ENCODE results near the gene B3GALT6.

The B3GALT6 gene

GRCh38 chr1:1207571-1207892 lies 24.5 kb upstream of the B3GALT6 start:
- no peak for FAIRE-seq

GRCh38 chr1:1208713-1209433 lies 23.2 kb upstream of the B3GALT6 start:
- FAIRE-seq = no peak
- TF ChIP-seq CTCF (IDR thresholded peaks at IDR 0.05; ENCODE audit: insufficient read depth, missing control alignments) = no peak
- no peak for DNase-seq (ENCODE audit: insufficient read length, low spot score)

More at GRCh38 chr1:1207571-1207892, 24.5 kb upstream of the B3GALT6 start:
- TF ChIP-seq CTCF (IDR thresholded peaks at IDR 0.05; ENCODE audit: insufficient read depth, missing control alignments) = no peak
- DNase-seq (ENCODE audit: insufficient read length, low spot score) = no peak

GRCh38 chr1:1210726-1211540 lies 21.1 kb upstream of the B3GALT6 start:
- DNase-seq (ENCODE audit: insufficient read length, low spot score) = no peak
- no peak for FAIRE-seq
- TF ChIP-seq CTCF (IDR thresholded peaks at IDR 0.05; ENCODE audit: insufficient read depth, missing control alignments) = no peak

- no peak for TF ChIP-seq CTCF (IDR thresholded peaks at IDR 0.05; ENCODE audit: insufficient read depth, missing control alignments)
- FAIRE-seq = no peak
- DNase-seq (ENCODE audit: insufficient read length, low spot score) = no peak
Observed at GRCh38 chr1:1211541-1212441, 20.2 kb upstream of the B3GALT6 start.

- TF ChIP-seq CTCF (IDR thresholded peaks at IDR 0.05; ENCODE audit: insufficient read depth, missing control alignments) = no peak
- DNase-seq (ENCODE audit: insufficient read length, low spot score) (no peak), FAIRE-seq (no peak)
Observed at GRCh38 chr1:1212780-1213344, 19.2 kb upstream of the B3GALT6 start.

GRCh38 chr1:1213345-1214265 lies 18.4 kb upstream of the B3GALT6 start, which contains the start of gene TNFRSF4:
Gene TNFRSF4, minus strand, starts transcription at chr1:1214153. Its CDS starts 26 bp downstream, at chr1:1214127.
- DNase-seq (ENCODE audit: insufficient read length, low spot score) = no peak
- TF ChIP-seq CTCF (IDR thresholded peaks at IDR 0.05; ENCODE audit: insufficient read depth, missing control alignments) = no peak
- no peak for FAIRE-seq

Data from D721Med (cell line).